HG03432 (cell line): ENCODE results near the gene ZNF536.

Experiments
- ATAC-seq: cut with Tn5 transposase; IDR thresholded peaks from one replicate; pipeline ENCODE4 v1.9.1; 2021; ENCODE audit warnings: mild to moderate bottlenecking, moderate library complexity; ENCODE audit not compliant: unreplicated experiment

Gene ZNF536

GRCh38 chr19:30361721-30362120, 10.5 kb upstream of the ZNF536 start:
- ATAC-seq, result no peak

GRCh38 chr19:30362156-30362754, 9.9 kb upstream of the ZNF536 start:
- ATAC-seq, result no peak

- ATAC-seq, result no peak
These were observed 9.1 kb upstream of the ZNF536 start for GRCh38 chr19:30363073-30363472.

DNA sequence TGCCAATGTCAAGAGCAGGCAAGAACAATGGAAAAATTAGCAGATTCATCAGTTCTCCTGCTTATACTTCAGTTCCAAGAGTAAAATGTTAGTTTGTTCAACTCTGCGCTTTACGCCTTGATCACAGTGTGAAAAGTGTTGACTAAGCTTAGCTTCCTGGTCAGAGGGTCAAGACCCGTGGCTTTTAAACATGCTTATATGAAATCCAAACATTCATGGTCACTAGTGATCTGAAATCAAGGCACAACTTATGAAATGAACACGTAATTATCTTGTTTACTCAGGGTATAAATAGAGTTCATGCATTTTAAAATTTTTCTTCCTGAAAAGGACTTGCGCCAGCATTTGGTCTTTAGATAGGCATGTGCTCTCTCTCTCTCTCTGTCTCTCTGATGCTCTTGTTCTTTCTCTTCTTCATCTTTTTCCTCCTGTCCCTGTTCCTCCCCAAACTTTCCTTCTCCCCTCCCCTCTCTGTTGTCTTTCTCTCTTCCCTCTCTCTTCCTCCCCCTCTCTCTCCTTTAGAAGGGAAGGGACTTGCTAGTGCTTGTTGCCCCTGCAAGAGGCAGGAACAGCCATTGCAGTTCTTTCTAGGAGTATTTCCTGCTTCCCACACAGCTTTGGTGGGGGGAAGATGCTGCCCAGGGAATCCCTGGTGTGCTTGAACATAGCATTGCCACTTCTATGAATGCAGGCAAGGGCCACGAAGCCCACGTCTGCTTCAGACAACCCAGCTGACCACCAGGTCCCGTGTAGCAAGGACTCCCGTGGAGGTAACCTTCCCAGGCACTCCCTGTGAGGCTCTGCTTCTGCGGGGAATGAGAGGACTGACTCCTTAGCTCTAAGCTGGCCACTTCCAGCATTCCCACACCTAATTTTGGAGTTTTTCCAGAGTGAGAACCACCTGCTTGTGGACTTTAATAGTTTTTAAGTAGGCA, 7.1 kb upstream of the ZNF536 start:
- ATAC-seq, result no peak

DNA sequence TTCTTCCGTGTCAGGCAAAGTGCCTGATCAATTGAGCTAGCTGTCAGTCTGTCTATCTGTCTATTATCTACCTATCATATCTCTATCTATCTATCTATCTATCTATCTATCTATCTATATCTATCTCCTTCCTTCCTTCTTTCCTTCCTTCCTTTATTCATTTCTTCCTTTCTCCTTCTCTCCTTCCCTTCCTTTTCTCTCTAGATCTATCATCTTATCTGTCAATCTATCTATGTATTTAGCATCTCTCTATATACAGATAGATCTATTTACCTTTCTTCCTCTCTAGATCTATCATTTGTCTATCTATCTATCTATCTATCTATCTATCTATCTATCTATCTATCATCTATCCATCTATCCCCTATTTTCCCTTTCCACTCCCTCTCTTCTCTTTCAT, 5.9 kb upstream of the ZNF536 start:
- no peak for ATAC-seq

- no peak for ATAC-seq
These were observed 5.2 kb upstream of the ZNF536 start for GRCh38 chr19:30367006-30367405.

DNA sequence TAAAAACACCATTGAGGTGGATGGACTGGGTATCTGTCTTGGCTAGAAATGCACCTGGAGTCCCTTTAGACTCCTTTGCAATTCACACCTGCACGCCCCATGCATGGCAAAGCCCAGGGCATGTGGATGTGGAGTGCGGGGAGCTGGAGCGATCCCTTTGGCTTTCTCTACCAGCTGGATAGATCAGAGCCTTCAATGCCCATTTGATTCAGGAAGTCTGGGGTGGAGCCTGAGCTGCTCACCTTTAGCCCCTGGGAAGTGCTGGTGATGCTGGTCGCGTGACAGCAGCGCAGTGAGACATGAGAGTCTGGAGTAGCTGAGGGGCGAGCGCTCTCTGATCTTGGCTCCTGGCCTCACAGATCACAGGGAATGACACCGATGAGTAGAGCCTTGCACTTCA, 4.8 kb upstream of the ZNF536 start:
- ATAC-seq, result no peak

DNA sequence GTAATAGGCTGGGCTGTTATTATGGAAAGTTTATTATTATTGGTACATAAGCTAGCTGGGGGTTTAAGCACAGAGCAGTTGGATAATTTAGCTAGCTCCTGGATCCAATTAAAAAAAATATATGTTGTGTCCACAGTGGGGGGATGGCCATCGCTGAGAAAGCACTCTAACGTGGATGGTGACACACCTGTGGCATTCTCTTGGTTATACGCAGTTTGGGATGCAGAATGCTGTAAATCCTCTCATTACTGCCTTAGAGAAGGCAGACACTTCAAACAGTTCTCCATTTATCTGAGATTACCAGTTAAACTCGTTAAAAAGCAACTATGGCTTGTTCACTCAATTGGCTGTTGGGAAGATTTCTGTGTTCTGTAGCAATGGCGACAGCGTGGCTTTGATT, 2.4 kb upstream of the ZNF536 start:
- no peak for ATAC-seq

DNA sequence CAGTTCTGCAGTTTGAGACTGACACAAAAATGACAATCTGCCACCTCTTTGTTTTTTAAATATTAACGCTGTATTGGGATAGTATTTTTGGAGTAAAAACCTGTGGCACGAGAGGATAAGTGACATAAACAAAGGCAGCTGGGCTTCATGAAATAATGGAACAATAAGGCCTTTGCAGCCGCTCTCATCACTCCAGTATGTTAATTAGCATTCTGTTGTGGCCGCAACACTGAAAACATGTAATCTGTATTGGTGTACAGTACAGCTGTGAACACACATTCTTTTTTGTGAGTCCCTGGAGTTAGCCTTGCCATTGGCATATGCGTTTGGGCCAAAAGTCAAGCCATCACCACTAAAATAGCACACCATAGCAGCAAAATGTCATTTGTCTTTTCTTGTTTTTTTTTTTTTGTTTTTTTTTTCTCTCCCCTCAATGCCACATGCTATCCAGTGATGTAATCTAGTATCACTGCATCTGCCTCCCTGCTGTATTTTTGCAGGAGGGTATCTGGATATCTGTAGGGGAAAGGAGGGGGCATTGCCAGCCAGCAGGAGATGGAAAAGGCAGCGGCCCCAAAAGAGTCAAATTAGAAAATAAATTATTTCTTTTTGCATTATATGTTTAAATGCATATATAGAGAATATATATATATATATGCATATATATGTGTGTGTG, 885 bp upstream of the ZNF536 start:
- ATAC-seq, result no peak

DNA sequence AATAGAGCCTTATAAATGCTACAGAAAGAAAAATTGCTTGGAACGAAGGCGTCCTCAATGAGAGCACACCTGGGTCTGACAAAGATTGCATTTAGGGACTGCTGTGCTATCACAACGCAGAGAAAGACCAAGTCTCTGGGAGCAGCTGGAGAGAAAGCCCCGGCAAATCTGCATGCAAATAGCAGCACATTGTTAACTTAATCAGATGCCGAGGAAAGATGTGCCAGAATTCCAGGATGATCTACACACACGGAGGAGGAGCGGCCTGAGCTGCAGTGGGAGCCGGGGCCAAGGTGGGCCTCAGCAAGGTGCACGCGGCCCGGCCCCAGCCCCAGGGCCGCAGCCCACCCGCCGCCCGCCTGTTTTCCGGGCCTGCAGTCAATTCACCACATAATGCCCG, 1.4 kb downstream of the ZNF536 start:
- ATAC-seq, result no peak

GRCh38 chr19:30374539-30374864, 2.3 kb downstream of the ZNF536 start:
- ATAC-seq, result no peak

DNA sequence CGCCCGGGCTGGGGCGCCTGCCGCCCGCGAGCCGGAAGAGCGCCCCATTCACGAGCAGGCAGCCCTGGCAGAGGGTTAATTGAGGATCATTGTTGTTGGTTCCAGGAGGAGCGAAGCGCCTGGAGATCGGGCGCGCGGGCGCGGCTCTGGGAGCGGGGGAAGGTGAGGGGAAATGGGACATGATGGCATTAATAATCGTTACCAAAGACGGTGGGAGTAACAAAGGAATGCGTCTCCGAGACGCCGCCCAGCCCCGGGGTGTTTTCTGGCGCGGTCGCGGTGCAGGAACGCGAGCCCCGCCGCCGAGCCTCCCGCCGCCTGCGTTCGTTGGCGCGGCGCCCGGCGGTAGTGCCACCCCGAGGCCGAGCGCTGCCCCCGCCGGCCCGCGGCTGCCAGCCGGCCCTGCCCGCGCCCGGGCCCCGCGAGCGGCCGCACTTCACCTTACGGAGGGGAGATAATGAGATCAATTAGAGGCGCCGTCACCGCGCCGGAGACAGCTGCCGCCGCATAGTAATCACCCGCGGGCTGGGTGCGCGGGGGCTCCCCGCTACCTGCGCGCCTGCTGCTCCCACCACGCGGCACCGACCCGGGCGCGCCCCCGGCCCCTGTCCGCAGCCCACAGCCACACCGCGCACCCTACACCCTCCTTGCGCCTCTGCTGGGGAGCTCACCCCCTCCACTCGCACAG, 2.8 kb downstream of the ZNF536 start:
- no peak for ATAC-seq

DNA sequence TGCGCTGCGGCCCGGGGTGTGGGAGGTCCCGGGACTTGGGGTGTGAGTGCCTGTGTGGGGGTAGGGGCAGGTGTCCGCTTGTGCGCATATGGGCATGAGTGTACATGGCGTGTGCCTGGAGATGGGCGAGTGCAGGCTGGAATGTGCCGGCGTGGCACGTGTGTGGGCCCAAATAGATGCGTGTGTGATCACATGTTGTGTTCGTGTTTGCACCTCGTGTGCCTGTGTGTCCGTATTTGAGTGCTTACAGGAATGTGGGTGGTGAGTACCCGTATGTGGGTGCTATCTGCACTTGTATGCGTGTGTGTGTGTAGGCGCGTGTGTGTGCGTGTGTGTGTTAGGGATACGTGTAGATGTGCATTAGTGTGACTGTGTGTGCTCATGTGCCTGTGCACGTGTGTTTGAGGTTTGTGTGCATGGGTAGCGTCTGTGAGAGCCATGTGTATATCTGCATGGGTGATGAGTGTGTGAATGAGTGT, 3.4 kb downstream of the ZNF536 start:
- no peak for ATAC-seq

DNA sequence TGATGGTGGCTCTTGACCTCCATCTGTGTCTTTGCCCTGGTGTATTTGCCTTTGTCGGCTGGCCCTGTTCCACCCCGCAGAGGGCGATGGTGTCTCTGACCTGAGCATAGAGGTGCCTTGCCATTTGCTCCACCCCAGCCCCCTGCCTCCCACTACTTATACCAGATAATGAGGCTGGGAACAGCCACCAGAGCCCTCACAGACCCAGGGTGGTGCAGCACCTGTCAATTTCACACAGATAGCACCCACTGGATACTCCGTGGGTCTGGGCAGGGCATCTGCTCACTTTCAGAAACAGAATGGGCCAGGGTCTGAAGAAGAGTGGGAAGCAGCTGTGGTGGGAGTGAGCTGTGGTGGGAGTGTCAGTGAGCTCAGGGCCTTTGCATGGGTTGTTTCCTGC, 4.1 kb downstream of the ZNF536 start:
- no peak for ATAC-seq

DNA sequence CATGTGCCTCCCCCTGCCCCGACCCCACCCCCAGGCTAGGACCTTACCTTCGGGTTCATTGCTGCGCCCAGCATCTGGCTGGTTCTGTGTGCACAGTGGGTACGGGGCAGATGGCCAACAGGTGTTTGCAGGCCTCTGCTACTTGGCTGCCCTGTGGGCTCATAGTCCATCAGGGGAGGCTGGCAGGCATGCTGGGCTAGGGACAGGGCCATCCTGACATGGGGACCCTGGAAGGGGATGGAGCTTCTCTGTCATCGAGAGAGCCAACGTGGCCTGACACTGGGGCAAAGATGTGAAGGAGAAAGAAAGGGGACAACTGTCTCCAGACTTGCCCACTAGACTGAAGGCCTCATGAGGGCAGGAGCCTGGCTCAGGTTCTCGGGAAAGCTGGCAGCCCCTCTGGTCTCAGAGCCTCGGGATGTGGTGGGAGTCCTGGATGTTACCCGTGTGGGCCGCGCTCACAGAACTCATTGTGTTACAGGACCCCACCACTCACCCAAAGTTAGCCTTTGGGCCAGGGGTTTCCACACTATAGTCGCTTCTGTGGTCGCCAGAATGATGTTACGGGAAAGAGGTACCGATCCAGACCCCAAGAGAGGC, 4.7 kb downstream of the ZNF536 start:
- no peak for ATAC-seq

DNA sequence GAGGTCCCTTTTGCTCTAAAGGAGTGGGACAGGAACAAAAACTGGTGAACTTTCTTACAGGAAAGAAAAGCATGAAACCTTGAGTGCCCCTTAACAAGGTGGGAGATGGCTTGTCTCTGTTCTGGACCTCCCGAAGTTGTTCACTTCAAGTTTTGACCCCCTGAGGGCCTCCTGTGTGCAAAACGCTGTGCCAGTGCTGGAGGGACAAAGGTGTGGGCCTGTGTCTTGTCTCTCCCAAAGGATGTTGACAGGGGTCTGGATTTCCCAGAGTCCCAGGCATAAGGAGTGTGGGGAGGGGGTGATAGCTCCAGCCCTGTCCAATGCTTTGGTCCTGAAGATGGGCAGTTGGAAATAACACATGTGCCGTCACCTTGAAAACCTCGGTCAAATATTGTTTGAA, 6.5 kb downstream of the ZNF536 start:
- ATAC-seq, result no peak

- ATAC-seq, result no peak
These were observed 7.8 kb downstream of the ZNF536 start for GRCh38 chr19:30379841-30380610.

GRCh38 chr19:30381366-30381765, 9.2 kb downstream of the ZNF536 start:
- no peak for ATAC-seq

- no peak for ATAC-seq
These were observed 13.0 kb downstream of the ZNF536 start for GRCh38 chr19:30385174-30385573.

GRCh38 chr19:30385666-30386065, 13.5 kb downstream of the ZNF536 start:
- ATAC-seq, result no peak
